Eye (tissue), 1 donor: ENCODE results near the gene TNNC2.
"Not testable (repeated sequence)": the region's sequence is repeated elsewhere in the genome, so short reads cannot be mapped to it uniquely, and the experiment has no call there.

Experiments
- DNase-seq: peaks from one replicate; pipeline ENCODE4 v3.0.0-alpha.2; 2015

Gene TNNC2

GRCh38 chr20:45827030-45827652 is at the start of gene TNNC2:
TSS of gene TNNC2 (minus strand) at chr20:45827312. CDS start at chr20:45827248, 64 bp downstream.
- no peak for DNase-seq

GRCh38 chr20:45874576-45874975 is 47.5 kb upstream of the TNNC2 start:
- no peak for DNase-seq

GRCh38 chr20:45874104-45874481 is 47.0 kb upstream of the TNNC2 start:
- not testable (repeated sequence) for DNase-seq

GRCh38 chr20:45873409-45874103 is 46.4 kb upstream of the TNNC2 start:
- no peak for DNase-seq

GRCh38 chr20:45872626-45873025 is 45.5 kb upstream of the TNNC2 start:
- DNase-seq: no peak

- no peak for DNase-seq
Measured at GRCh38 chr20:45867819-45868176, 40.7 kb upstream of the TNNC2 start.

GRCh38 chr20:45867136-45867818 is 40.2 kb upstream of the TNNC2 start:
- DNase-seq: no peak

- no peak for DNase-seq
Measured at GRCh38 chr20:45866454-45866853, 39.3 kb upstream of the TNNC2 start.

- DNase-seq: no peak
Measured at GRCh38 chr20:45863543-45864470, 36.7 kb upstream of the TNNC2 start.

GRCh38 chr20:45861221-45862075 is 34.3 kb upstream of the TNNC2 start:
- no peak for DNase-seq

GRCh38 chr20:45860560-45861220 is 33.6 kb upstream of the TNNC2 start:
- no peak for DNase-seq

GRCh38 chr20:45859916-45860315 is 32.8 kb upstream of the TNNC2 start:
- no peak for DNase-seq

GRCh38 chr20:45857882-45858216 is 30.7 kb upstream of the TNNC2 start:
- no peak for DNase-seq

- peak; percentile 100 for DNase-seq
Measured at GRCh38 chr20:45857114-45857881, 30.2 kb upstream of the TNNC2 start, which contains the start of the genes ACOT8 and ZSWIM3. TSS of gene ACOT8 (minus strand) at chr20:45857392. CDS start at chr20:45857315, 77 bp downstream. TSS of gene ZSWIM3 (plus strand) at chr20:45857614. CDS start at chr20:45857826, 212 bp downstream.

GRCh38 chr20:45853484-45853883 is 26.4 kb upstream of the TNNC2 start:
- DNase-seq: no peak

- no peak for DNase-seq
Measured at GRCh38 chr20:45852326-45852725, 25.2 kb upstream of the TNNC2 start.

- DNase-seq: no peak
Measured at GRCh38 chr20:45851501-45851900, 24.4 kb upstream of the TNNC2 start.

GRCh38 chr20:45850926-45851325 is 23.8 kb upstream of the TNNC2 start:
- no peak for DNase-seq

- no peak for DNase-seq
Measured at GRCh38 chr20:45850238-45850637, 23.1 kb upstream of the TNNC2 start.

- no peak for DNase-seq
Measured at GRCh38 chr20:45848969-45849582, 22.0 kb upstream of the TNNC2 start.
